GM12865 (cell line): ENCODE results near the gene RPRD1A.
"Not testable (repeated sequence)": the region's sequence is repeated elsewhere in the genome, so short reads cannot be mapped to it uniquely, and the experiment has no call there.

ENCODE experiments used
- DNase-seq: peaks from one replicate; pipeline ENCODE4 v3.0.0; 2010; ENCODE audit warnings: low read depth
- H3K4me3 ChIP-seq: 2 replicates; pipeline ENCODE4 v1.5.1; 2011; ENCODE audit warnings: mild to moderate bottlenecking, low read depth, low read length, control low read depth
- TF ChIP-seq, protein P1 (sequence below): IDR thresholded peaks from 2 replicates; pipeline ENCODE4 v1.5.1; 2011; ENCODE audit warnings: low read length, control low read depth, low read depth, inconsistent platforms; ENCODE audit not compliant: insufficient read depth; ENCODE audit errors: missing control alignments

Gene RPRD1A

DNA sequence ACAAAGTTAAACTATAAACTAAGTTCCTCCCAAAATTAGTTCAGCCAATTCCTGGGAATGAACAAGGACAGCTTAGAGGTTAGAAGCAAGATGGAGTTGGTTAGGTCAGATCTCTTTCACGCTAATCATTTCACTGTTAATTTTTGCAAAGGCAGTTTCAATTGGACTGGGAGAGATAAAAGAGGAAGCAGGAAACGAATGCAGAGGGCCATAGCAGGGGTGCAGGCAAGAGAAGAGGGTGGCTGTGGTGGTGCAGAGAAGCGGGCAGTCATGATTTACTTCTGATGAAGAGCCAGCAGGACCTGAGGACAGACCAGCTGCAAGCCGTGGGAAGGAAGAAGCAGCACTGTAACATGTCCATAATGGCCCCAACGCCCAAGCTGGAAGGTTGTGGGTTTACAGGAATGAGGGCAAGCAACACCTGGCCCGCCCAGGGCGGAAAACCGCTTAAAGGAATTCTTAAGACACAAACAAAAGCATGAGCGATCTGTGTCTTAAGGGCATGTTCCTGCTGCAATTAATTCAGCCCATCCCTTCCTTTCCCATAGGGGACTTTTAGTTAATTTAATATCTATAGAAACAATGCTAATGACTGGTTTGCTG, 99.0 kb downstream of the RPRD1A start:
- no peak for DNase-seq

DNA sequence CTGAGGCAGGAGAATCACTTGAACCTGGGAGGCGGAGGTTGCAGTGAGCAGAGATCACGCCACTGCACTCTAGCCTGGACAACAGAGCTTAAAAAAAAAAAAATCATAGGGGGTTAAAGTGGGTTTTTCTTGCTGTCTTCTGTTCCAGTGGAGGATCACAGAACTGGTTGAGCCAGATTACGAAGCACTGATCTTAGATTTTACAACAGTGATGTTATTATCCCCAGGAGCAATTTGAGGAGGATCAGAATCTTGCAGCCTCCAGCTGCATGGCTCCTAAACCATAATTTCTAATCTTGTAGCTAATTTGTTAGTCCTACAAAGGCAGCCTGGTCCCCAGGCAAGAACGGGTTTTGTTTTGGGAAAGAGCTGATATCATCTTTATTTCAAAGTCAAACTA, 99.5 kb downstream of the RPRD1A start:
- H3K4me3 ChIP-seq, DNase-seq: not testable (repeated sequence)

More for the DNA sequence above, 99.0 kb downstream of the RPRD1A start:
- H3K4me3 ChIP-seq: no peak overlapping the region
- TF ChIP-seq, protein P1, sequence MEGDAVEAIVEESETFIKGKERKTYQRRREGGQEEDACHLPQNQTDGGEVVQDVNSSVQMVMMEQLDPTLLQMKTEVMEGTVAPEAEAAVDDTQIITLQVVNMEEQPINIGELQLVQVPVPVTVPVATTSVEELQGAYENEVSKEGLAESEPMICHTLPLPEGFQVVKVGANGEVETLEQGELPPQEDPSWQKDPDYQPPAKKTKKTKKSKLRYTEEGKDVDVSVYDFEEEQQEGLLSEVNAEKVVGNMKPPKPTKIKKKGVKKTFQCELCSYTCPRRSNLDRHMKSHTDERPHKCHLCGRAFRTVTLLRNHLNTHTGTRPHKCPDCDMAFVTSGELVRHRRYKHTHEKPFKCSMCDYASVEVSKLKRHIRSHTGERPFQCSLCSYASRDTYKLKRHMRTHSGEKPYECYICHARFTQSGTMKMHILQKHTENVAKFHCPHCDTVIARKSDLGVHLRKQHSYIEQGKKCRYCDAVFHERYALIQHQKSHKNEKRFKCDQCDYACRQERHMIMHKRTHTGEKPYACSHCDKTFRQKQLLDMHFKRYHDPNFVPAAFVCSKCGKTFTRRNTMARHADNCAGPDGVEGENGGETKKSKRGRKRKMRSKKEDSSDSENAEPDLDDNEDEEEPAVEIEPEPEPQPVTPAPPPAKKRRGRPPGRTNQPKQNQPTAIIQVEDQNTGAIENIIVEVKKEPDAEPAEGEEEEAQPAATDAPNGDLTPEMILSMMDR: no peak

DNA sequence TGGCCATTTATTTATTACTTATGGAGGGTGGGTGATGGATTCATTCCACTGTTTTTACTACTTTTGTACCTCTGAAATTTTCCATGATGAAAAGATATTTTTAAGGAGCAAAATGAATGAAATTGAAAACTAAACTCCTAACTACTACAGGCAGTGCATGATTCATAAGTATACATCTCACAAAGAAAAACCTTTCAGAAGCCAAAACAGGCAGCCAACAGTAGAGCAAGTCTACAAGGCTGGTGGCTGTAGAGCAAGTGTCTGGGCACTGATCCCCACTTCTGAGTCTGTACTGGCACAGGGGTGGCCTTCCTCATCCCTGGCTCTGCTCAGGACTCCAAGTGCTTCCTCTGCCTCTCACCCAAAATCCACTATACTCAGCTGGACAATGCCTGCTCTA, 103.0 kb downstream of the RPRD1A start:
- DNase-seq: no peak
- H3K4me3 ChIP-seq: no peak overlapping the region
- TF ChIP-seq, protein P1: no peak

DNA sequence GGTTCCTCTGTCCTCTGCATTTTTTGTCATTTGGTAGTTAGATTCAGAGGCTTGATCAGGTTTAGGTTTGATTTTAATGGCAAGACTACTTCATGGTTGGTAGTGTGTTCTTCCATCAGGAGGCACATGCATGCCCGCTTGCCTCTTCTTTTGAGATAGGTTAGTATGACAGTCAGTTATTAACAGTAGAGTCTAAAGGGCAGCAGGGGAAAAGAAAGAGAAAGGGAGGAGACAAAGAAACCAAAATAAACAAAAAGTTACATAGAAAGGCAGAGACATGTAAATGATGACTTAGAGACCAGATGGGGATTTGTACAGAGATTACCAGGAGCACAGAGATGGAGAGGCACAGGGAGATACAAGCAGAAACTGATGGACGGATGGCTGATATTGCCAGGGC, 105.0 kb downstream of the RPRD1A start:
- TF ChIP-seq, protein P1: no peak
- no peak overlapping the region for H3K4me3 ChIP-seq
- no peak for DNase-seq

DNA sequence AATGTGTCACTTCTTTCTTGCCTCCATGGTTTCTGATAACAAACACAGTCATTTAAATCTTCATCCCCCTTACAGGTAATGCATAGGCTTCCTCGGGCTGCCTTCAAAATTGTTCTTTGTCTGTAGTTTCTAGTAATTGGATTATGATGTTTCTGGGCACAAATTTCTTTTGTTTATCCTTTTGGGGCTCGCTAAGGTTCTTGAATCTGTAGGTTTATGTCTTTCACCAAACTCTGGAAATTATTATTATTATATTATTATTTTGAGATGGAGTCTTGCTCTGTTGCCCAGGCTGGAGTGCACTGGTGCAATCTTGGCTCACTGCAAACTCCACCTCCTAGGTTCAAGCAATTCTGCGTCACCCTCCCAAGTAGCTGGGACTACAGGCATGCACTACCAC, 111.1 kb downstream of the RPRD1A start:
- no peak overlapping the region for H3K4me3 ChIP-seq
- TF ChIP-seq, protein P1: no peak
- no peak for DNase-seq

DNA sequence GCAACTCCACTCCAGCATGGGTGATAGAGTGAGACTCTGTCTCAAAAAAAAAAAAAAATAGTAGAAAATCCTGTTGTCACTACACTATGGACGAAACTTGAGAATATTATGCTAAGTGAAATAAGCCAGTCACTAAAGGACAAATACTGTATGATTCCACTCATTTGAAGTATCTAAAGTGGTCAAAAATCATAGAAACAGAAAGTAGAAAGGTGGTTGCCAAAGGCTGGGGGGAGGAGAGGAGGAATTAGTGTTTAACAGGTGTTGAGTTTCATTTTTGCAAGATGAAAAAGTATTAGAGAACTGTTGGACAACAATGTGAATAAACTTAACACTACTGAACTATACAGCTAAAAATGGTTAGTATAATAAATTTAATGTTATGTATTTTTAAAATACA, 113.7 kb downstream of the RPRD1A start:
- TF ChIP-seq, protein P1: no peak
- DNase-seq: peak; percentile 63
- H3K4me3 ChIP-seq: no peak overlapping the region

DNA sequence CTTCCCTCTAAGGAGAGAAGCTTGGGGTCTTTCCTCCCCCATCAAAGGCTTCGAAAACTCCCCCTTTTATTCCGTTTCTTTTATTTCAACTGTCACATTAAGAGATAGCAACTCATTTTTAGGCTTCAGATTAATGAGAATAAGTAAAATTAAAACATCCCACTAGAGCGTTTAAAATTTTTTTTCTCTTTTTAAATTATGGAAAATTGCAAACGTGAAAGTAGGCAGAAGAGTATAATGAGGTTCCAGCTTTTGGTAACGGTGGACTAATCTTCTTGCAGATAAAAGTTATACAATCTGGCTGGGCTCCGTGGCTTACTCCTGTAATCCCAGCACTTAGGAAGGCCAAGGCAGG, 116.8 kb downstream of the RPRD1A start:
- TF ChIP-seq, protein P1: no peak
- no peak overlapping the region for H3K4me3 ChIP-seq
- no peak for DNase-seq
